Measurements from ENCODE around the gene DYRK1B. TPM values are rescaled to one million over a fixed set of nuclear protein-coding genes. Genes with fewer than 3 reads are reported as not detected.

DYRK1B gene
- total and polyA plus RNA-seq, 2 donors (not counting 1 experiment from before 2014, with no cell fraction given): 7.7 to 12.2 TPM

GRCh38 chr19:39864118-39864517, 30.2 kb upstream of the DYRK1B start:
- no peaks in the 10 kb centered on the region for H4K20me1 ChIP-seq (ENCODE audit: control insufficient read depth, extremely low read depth, insufficient read depth, low read length)
- H3K27ac ChIP-seq (ENCODE audit: insufficient read depth, low read length): no peak overlapping the region
- DNase-seq (ENCODE audit: low read depth in 2 of 2): no peak
- no peaks in the 10 kb centered on the region for H3K36me3 ChIP-seq (ENCODE audit: control insufficient read depth, insufficient read depth, low read length)
- no peak overlapping the region for H2AFZ ChIP-seq (ENCODE audit: low read length)
- no peaks in the 10 kb centered on the region for H3K79me2 ChIP-seq (ENCODE audit: control insufficient read depth, insufficient read depth, low read length)
- no peak overlapping the region for H3K4me2 ChIP-seq (ENCODE audit: extremely low read depth, insufficient read depth, low read length)
- TF ChIP-seq EZH2 (IDR thresholded peaks at IDR 0.05; ENCODE audit: low read length, missing control alignments) (no peak), CTCF (conservative IDR thresholded peaks at IDR 0.05 in 1 of 2, IDR thresholded peaks at IDR 0.05 in 1 of 2; ENCODE audit: low read depth in 1 of 2, low read length in 2 of 2) (no peak)
- H3K27me3 ChIP-seq (ENCODE audit: control insufficient read depth, insufficient read depth, low read length): no peaks in the 10 kb centered on the region
- no peaks in the 10 kb centered on the region for H3K9me3 ChIP-seq (ENCODE audit: control insufficient read depth, insufficient read depth, low read depth, low read length)
- no peak overlapping the region for H3K4me3 ChIP-seq (replicated peaks in 1 of 4; ENCODE audit: control extremely low read depth in 1 of 4, insufficient read depth in 1 of 4, low read depth in 3 of 4, low read length in 4 of 4)
- no peaks in the 10 kb centered on the region for H3K4me1 ChIP-seq (ENCODE audit: control insufficient read depth, extremely low read depth, insufficient read depth, low read length)
- no peak overlapping the region for H3K9ac ChIP-seq (ENCODE audit: insufficient read depth, low read length)

GRCh38 chr19:39858541-39858940, 24.6 kb upstream of the DYRK1B start:
- H3K79me2 ChIP-seq (ENCODE audit: control insufficient read depth, insufficient read depth, low read length): no peaks in the 10 kb centered on the region
- TF ChIP-seq EZH2 (IDR thresholded peaks at IDR 0.05; ENCODE audit: low read length, missing control alignments) (no peak), CTCF (conservative IDR thresholded peaks at IDR 0.05 in 1 of 2, IDR thresholded peaks at IDR 0.05 in 1 of 2; ENCODE audit: low read depth in 1 of 2, low read length in 2 of 2) (no peak)

GRCh38 chr19:39852882-39853281, 18.9 kb upstream of the DYRK1B start:
- no peaks in the 10 kb centered on the region for H3K9me3 ChIP-seq (ENCODE audit: control insufficient read depth, insufficient read depth, low read depth, low read length)
- no peaks in the 10 kb centered on the region for H3K4me1 ChIP-seq (ENCODE audit: control insufficient read depth, extremely low read depth, insufficient read depth, low read length)
- no peak overlapping the region for H3K9ac ChIP-seq (ENCODE audit: insufficient read depth, low read length)
- no peak for TF ChIP-seq EZH2 (IDR thresholded peaks at IDR 0.05; ENCODE audit: low read length, missing control alignments)
- no peak for TF ChIP-seq CTCF (conservative IDR thresholded peaks at IDR 0.05 in 1 of 2, IDR thresholded peaks at IDR 0.05 in 1 of 2; ENCODE audit: low read depth in 1 of 2, low read length in 2 of 2)
- H4K20me1 ChIP-seq (ENCODE audit: control insufficient read depth, extremely low read depth, insufficient read depth, low read length): no peaks in the 10 kb centered on the region
- H3K4me3 ChIP-seq (replicated peaks in 1 of 4; ENCODE audit: control extremely low read depth in 1 of 4, insufficient read depth in 1 of 4, low read depth in 3 of 4, low read length in 4 of 4): no peak overlapping the region
- DNase-seq (ENCODE audit: low read depth in 2 of 2): no peak
- H2AFZ ChIP-seq (ENCODE audit: low read length): no peak overlapping the region
- H3K79me2 ChIP-seq (ENCODE audit: control insufficient read depth, insufficient read depth, low read length): no peaks in the 10 kb centered on the region
- no peak overlapping the region for H3K4me2 ChIP-seq (ENCODE audit: extremely low read depth, insufficient read depth, low read length)
- H3K27ac ChIP-seq (ENCODE audit: insufficient read depth, low read length): no peak overlapping the region
- H3K27me3 ChIP-seq (ENCODE audit: control insufficient read depth, insufficient read depth, low read length): no peaks in the 10 kb centered on the region
- H3K36me3 ChIP-seq (ENCODE audit: control insufficient read depth, insufficient read depth, low read length): no peaks in the 10 kb centered on the region

More at GRCh38 chr19:39858541-39858940, 24.6 kb upstream of the DYRK1B start:
- no peaks in the 10 kb centered on the region for H3K27me3 ChIP-seq (ENCODE audit: control insufficient read depth, insufficient read depth, low read length)
- H3K4me2 ChIP-seq (ENCODE audit: extremely low read depth, insufficient read depth, low read length): no peak overlapping the region
- no peaks in the 10 kb centered on the region for H3K4me1 ChIP-seq (ENCODE audit: control insufficient read depth, extremely low read depth, insufficient read depth, low read length)
- no peaks in the 10 kb centered on the region for H3K9me3 ChIP-seq (ENCODE audit: control insufficient read depth, insufficient read depth, low read depth, low read length)
- H3K4me3 ChIP-seq (replicated peaks in 1 of 4; ENCODE audit: control extremely low read depth in 1 of 4, insufficient read depth in 1 of 4, low read depth in 3 of 4, low read length in 4 of 4): no peak overlapping the region
- peak in 1 of 2 donors; percentile 14 for DNase-seq (ENCODE audit: low read depth in 2 of 2)
- no peak overlapping the region for H3K9ac ChIP-seq (ENCODE audit: insufficient read depth, low read length)
- H3K36me3 ChIP-seq (ENCODE audit: control insufficient read depth, insufficient read depth, low read length): no peaks in the 10 kb centered on the region
- H2AFZ ChIP-seq (ENCODE audit: low read length): no peak overlapping the region
- H3K27ac ChIP-seq (ENCODE audit: insufficient read depth, low read length): no peak overlapping the region
- H4K20me1 ChIP-seq (ENCODE audit: control insufficient read depth, extremely low read depth, insufficient read depth, low read length): no peaks in the 10 kb centered on the region
